Measurements from ENCODE around the gene IGFBP7.

- TF ChIP-seq POLR2A (IDR thresholded peaks at IDR 0.05; ENCODE audit: low read length) (no peak), GATA1 (IDR thresholded peaks at IDR 0.05; ENCODE audit: low read depth, low read length) (no peak)
Observed at GRCh38 chr4:57110640-57111511, 691 bp upstream of the IGFBP7 start.

All from erythroblast (primary cell).